ENCODE measurements around the gene KNOP1. TPM values are rescaled to one million over a fixed set of nuclear protein-coding genes. Genes with fewer than 3 reads are reported as not detected.

KNOP1 gene
- 36.6 to 45.5 TPM (median 44.6 TPM) in 5 replicates for total RNA-seq (2022; extraction: Qiagen RNA extraction; ENCODE audit: low read depth)

GRCh38 chr16:19717741-19718623 is at the start of gene KNOP1, which contains the start of gene IQCK:
Gene KNOP1, minus strand, starts transcription at chr16:19718227. Its CDS starts 3,192 bp downstream, at chr16:19715035.
Gene IQCK, plus strand, starts transcription at chr16:19718271. Its CDS starts 36 bp downstream, at chr16:19718307.

Other genes starting within 250 kb of the KNOP1 start
- 90.5 to 101 TPM (median 99.4 TPM) in 5 replicates for gene GDE1, start 196.1 kb downstream of the KNOP1 start, total RNA-seq (2022; extraction: Qiagen RNA extraction; ENCODE audit: low read depth)
- gene CCP110, start 194.3 kb downstream of the KNOP1 start, total RNA-seq (2022; extraction: Qiagen RNA extraction; ENCODE audit: low read depth), result 5.8 to 12.6 TPM (median 11.3 TPM) in 5 replicates
- 27.0 to 34.2 TPM (median 30.9 TPM) in 5 replicates for gene VPS35L, start 162.5 kb downstream of the KNOP1 start, total RNA-seq (2022; extraction: Qiagen RNA extraction; ENCODE audit: low read depth)
- gene IQCK, start within 50 bp of the KNOP1 start, total RNA-seq (2022; extraction: Qiagen RNA extraction; ENCODE audit: low read depth), result 6.9 to 12.4 TPM (median 10.6 TPM) in 5 replicates
- 23.4 to 26.9 TPM (median 24.6 TPM) in 5 replicates for gene GPRC5B, start 166.6 kb upstream of the KNOP1 start, total RNA-seq (2022; extraction: Qiagen RNA extraction; ENCODE audit: low read depth)